ENCODE data around the gene LDLRAD2.

DNA sequence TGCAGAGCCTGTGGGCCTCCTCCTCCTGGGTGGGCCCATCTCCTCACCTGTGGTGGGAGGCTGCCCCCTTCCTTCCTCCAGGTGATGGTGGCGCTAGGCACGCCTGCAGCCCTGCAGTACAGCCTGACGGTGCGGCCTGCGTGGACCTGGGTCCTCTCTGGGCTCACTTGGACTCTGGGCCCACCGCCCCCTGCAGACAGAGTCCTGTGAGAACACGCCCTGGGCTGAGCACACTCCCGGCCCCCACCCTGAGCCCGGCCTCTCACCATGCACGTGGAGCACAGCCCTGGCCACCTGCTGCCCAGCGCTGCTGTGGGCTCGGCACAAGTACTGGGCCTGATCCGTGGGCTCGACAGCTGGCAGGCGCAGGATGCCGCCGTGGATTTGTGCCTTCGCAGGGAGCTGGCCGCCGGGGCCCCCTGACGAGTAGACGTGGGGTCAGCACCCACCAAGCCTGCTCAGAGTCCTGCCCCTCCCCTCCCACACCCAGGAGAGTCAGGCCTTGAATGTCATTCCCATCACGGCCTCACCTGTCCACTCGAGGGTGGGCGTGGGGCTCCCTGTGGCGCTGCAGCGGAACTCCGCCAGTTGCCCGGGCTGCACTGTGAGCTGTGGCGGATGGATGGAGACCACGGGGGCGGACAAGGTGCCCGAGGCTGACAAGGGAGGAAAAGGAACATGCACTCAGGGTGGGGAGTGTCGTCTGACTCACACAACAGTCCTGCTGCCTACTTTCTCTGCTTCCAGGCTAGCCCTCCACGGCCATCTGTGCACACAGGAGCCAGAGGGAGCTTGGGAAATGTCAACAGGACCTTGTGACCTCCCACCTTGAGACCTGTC, 43.4 kb downstream of the LDLRAD2 start:
- TF ChIP-seq, protein P1, sequence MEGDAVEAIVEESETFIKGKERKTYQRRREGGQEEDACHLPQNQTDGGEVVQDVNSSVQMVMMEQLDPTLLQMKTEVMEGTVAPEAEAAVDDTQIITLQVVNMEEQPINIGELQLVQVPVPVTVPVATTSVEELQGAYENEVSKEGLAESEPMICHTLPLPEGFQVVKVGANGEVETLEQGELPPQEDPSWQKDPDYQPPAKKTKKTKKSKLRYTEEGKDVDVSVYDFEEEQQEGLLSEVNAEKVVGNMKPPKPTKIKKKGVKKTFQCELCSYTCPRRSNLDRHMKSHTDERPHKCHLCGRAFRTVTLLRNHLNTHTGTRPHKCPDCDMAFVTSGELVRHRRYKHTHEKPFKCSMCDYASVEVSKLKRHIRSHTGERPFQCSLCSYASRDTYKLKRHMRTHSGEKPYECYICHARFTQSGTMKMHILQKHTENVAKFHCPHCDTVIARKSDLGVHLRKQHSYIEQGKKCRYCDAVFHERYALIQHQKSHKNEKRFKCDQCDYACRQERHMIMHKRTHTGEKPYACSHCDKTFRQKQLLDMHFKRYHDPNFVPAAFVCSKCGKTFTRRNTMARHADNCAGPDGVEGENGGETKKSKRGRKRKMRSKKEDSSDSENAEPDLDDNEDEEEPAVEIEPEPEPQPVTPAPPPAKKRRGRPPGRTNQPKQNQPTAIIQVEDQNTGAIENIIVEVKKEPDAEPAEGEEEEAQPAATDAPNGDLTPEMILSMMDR (IDR thresholded peaks at IDR 0.05): no peak
- TF ChIP-seq POLR2A (IDR thresholded peaks at IDR 0.05): no peak

Data from testis (tissue), 2 donors.